HUES6 (cell line): Measurements from ENCODE around the gene AVPI1.
"Not testable (repeated sequence)": the region's sequence is repeated elsewhere in the genome, so short reads cannot be mapped to it uniquely, and the experiment has no call there.

Experiments used
- H3K27ac ChIP-seq: 2 replicates; pipeline ENCODE4 v1.7.0; 2013; ENCODE audit warnings: low read depth, mild to moderate bottlenecking, low read length, inconsistent platforms
- H3K27me3 ChIP-seq: 2 replicates; pipeline ENCODE4 v1.6.1; 2013; ENCODE audit warnings: low read length; ENCODE audit not compliant: control insufficient read depth, insufficient read depth
- H3K36me3 ChIP-seq: 2 replicates; pipeline ENCODE4 v1.6.1; 2013; ENCODE audit warnings: low read length; ENCODE audit not compliant: control insufficient read depth, insufficient read depth
- H3K4me1 ChIP-seq: 2 replicates; pipeline ENCODE4 v1.6.1; 2013; ENCODE audit warnings: low read length; ENCODE audit not compliant: control insufficient read depth, insufficient read depth
- H3K4me3 ChIP-seq: 2 replicates; pipeline ENCODE4 v1.5.1; 2013; ENCODE audit warnings: low read depth, low read length
- H3K9ac ChIP-seq: one replicate; pipeline ENCODE4 v1.6.1; 2013; ENCODE audit warnings: mild to moderate bottlenecking, low read length
- H3K9me3 ChIP-seq: 2 replicates; pipeline ENCODE4 v1.6.1; 2013; ENCODE audit warnings: low read depth, low read length; ENCODE audit not compliant: control insufficient read depth, insufficient read depth

The AVPI1 gene

GRCh38 chr10:97690133-97690532, 3.1 kb upstream of the AVPI1 start:
- peaks cover 15% of the 10 kb centered on the region for H3K4me1 ChIP-seq
- H3K9me3 ChIP-seq, result no peaks in the 10 kb centered on the region
- no peaks in the 10 kb centered on the region; the same call in 1 of the 2 replicates for H3K27me3 ChIP-seq
- no peak overlapping the region for H3K9ac ChIP-seq
- H3K36me3 ChIP-seq, result no peaks in the 10 kb centered on the region
- no peak overlapping the region for H3K4me3 ChIP-seq
- H3K27ac ChIP-seq, result no peak overlapping the region

GRCh38 chr10:97689559-97690020, 2.5 kb upstream of the AVPI1 start:
- no peak overlapping the region for H3K9ac ChIP-seq

GRCh38 chr10:97687785-97688781, 1.0 kb upstream of the AVPI1 start:
- no peaks in the 10 kb centered on the region; the same call in 1 of the 2 replicates for H3K27me3 ChIP-seq
- peak overlapping the region; percentile 33 for H3K27ac ChIP-seq
- no peaks in the 10 kb centered on the region for H3K36me3 ChIP-seq
- H3K9me3 ChIP-seq, result no peaks in the 10 kb centered on the region
- H3K4me1 ChIP-seq, result peaks cover 25% of the 10 kb centered on the region
- peak overlapping the region; percentile 70 for H3K9ac ChIP-seq
- peak overlapping the region; percentile 53 for H3K4me3 ChIP-seq

More at GRCh38 chr10:97689559-97690020, 2.5 kb upstream of the AVPI1 start:
- no peak overlapping the region for H3K4me3 ChIP-seq
- H3K27me3 ChIP-seq, result no peaks in the 10 kb centered on the region; the same call in 1 of the 2 replicates
- H3K27ac ChIP-seq, result no peak overlapping the region
- H3K36me3 ChIP-seq, result no peaks in the 10 kb centered on the region
- H3K4me1 ChIP-seq, result peaks cover 15% of the 10 kb centered on the region
- no peaks in the 10 kb centered on the region for H3K9me3 ChIP-seq

- H3K27me3 ChIP-seq, result no peaks in the 10 kb centered on the region; the same call in 1 of the 2 replicates
- H3K4me3 ChIP-seq, result peak overlapping the region; percentile 91
- H3K9me3 ChIP-seq, result no peaks in the 10 kb centered on the region
- H3K4me1 ChIP-seq, result peaks cover 25% of the 10 kb centered on the region
- H3K36me3 ChIP-seq, result no peaks in the 10 kb centered on the region
- peak overlapping the region; percentile 70 for H3K9ac ChIP-seq
- no peak overlapping the region for H3K27ac ChIP-seq
Observed at GRCh38 chr10:97686301-97686961, 610 bp downstream of the AVPI1 start.

- H3K9ac ChIP-seq, result no peak overlapping the region
- no peaks in the 10 kb centered on the region for H3K9me3 ChIP-seq
- no peaks in the 10 kb centered on the region; the same call in 1 of the 2 replicates for H3K27me3 ChIP-seq
- no peak overlapping the region for H3K27ac ChIP-seq
- H3K4me3 ChIP-seq, result no peak overlapping the region
- H3K4me1 ChIP-seq, result peaks cover 25% of the 10 kb centered on the region
- H3K36me3 ChIP-seq, result no peaks in the 10 kb centered on the region
Observed at GRCh38 chr10:97685395-97685958, 1.6 kb downstream of the AVPI1 start.

- Histone ChIP-seq H3K27ac (no peak overlapping the region), H3K27me3 (no peaks in the 10 kb centered on the region; the same call in 1 of the 2 replicates), H3K9ac (no peak overlapping the region), H3K9me3 (no peaks in the 10 kb centered on the region), H3K36me3 (no peaks in the 10 kb centered on the region), H3K4me3 (no peak overlapping the region), H3K4me1 (peaks cover 25% of the 10 kb centered on the region)
Observed at GRCh38 chr10:97684866-97685394, 2.1 kb downstream of the AVPI1 start.

- H3K9me3 ChIP-seq, H3K4me3 ChIP-seq, H3K9ac ChIP-seq, H3K27me3 ChIP-seq, H3K27ac ChIP-seq, H3K36me3 ChIP-seq: not testable (repeated sequence)
- H3K4me1 ChIP-seq, result peaks cover 25% of the 10 kb centered on the region
Observed at GRCh38 chr10:97684368-97684713, 2.7 kb downstream of the AVPI1 start.

GRCh38 chr10:97683556-97684367, 3.3 kb downstream of the AVPI1 start:
- no peak overlapping the region for H3K27ac ChIP-seq
- H3K9me3 ChIP-seq, result no peaks in the 10 kb centered on the region
- H3K36me3 ChIP-seq, result 0 out of 2 replicates have a peak, but pooled peaks cover 5% of the 10 kb centered on the region
- no peak overlapping the region for H3K9ac ChIP-seq
- H3K27me3 ChIP-seq, result no peaks in the 10 kb centered on the region; the same call in 1 of the 2 replicates
- no peak overlapping the region for H3K4me3 ChIP-seq
- peaks cover 25% of the 10 kb centered on the region for H3K4me1 ChIP-seq

GRCh38 chr10:97682042-97682441, 5.0 kb downstream of the AVPI1 start:
- H3K9me3 ChIP-seq, result no peaks in the 10 kb centered on the region
- no peak overlapping the region for H3K4me3 ChIP-seq
- no peaks in the 10 kb centered on the region for H3K27me3 ChIP-seq
- H3K27ac ChIP-seq, result no peak overlapping the region
- H3K9ac ChIP-seq, result no peak overlapping the region
- peaks cover 17% of the 10 kb centered on the region for H3K36me3 ChIP-seq
- peaks cover 15% of the 10 kb centered on the region for H3K4me1 ChIP-seq

GRCh38 chr10:97679594-97679993, 7.4 kb downstream of the AVPI1 start:
- H3K9me3 ChIP-seq, result no peaks in the 10 kb centered on the region
- H3K9ac ChIP-seq, result no peak overlapping the region
- peaks cover 38% of the 10 kb centered on the region for H3K36me3 ChIP-seq
- H3K27me3 ChIP-seq, result no peaks in the 10 kb centered on the region
- H3K4me3 ChIP-seq, result no peak overlapping the region
- no peak overlapping the region for H3K27ac ChIP-seq
- peaks cover 11% of the 10 kb centered on the region for H3K4me1 ChIP-seq
